ENCODE measurements around the gene FAM89A. TPM values are rescaled to one million over a fixed set of nuclear protein-coding genes. Genes with fewer than 3 reads are reported as not detected.
"Not testable (repeated sequence)": the region's sequence is repeated elsewhere in the genome, so short reads cannot be mapped to it uniquely, and the experiment has no call there.

Gene FAM89A
- total RNA-seq, 2 donors from 2014 or later = 1.3 to 1.8 TPM

- no peaks in the 10 kb centered on the region for H3K9me3 ChIP-seq (ENCODE audit: control insufficient read depth, low read length, poor library complexity, severe bottlenecking)
- ATAC-seq = no peak
- no peak overlapping the region for H3K4me3 Mint-ChIP-seq
- H3K27ac Mint-ChIP-seq = peak overlapping the region; percentile 56
- DNase-seq = no peak
- H3K36me3 Mint-ChIP-seq (ENCODE audit: low read depth) = peaks cover 2% of the 10 kb centered on the region
- H3K27me3 Mint-ChIP-seq = no peaks in the 10 kb centered on the region
- H3K4me1 Mint-ChIP-seq = peaks cover 6% of the 10 kb centered on the region
These were observed 19.2 kb downstream of the FAM89A start for GRCh38 chr1:231020816-231021215.

DNA sequence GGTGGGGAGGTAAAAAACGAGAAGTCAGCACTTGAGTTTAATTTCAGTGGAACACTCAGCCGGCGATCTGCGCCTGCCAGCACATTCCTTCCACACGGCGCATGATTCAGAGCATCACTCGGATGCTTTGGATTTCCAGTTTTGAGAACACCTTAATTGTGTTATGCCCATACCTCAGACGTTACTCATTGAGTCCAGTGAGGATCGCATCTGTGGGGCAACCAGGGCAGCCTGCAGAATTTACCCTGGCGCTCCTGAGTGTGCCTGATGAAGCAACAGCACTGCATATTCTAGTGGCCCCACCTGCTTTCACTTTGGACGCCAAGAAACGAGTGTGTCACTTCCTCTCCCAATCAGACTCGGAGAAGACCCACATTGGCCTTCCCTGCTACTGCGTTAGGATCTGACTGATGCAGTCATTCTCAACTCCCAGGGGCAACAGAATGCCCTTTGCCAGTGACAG lies 19.9 kb downstream of the FAM89A start:
- no peak for DNase-seq
- peak overlapping the region; percentile 55 for H3K4me3 Mint-ChIP-seq
- peaks cover 2% of the 10 kb centered on the region for H3K36me3 Mint-ChIP-seq (ENCODE audit: low read depth)
- H3K27me3 Mint-ChIP-seq = no peaks in the 10 kb centered on the region
- H3K27ac Mint-ChIP-seq = peak overlapping the region; percentile 56
- peaks cover 6% of the 10 kb centered on the region for H3K4me1 Mint-ChIP-seq
- no peaks in the 10 kb centered on the region for H3K9me3 ChIP-seq (ENCODE audit: control insufficient read depth, low read length, poor library complexity, severe bottlenecking)
- ATAC-seq = no peak

DNA sequence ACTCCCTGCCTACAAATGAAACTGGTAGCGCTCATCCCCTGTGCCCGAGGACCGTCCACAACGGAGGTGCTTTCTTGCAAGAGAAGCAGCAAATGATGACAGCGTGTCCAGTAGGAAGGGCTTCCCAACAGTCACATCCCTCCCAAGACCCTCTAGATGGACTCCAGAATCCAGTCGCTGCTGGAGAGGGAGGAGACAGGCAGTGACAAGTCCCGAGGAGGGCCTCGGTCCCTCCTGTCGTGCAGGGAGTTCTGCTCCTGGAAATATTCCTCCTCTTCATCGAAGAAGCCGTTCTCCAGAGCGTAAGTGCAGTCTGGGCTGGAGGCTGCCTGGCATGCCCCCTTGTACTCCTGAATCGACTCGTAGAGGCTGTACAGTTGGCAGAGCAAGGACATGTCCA lies 20.3 kb downstream of the FAM89A start:
- no peak for DNase-seq
- Mint-ChIP-seq H3K36me3 (ENCODE audit: low read depth) (peaks cover 2% of the 10 kb centered on the region), H3K4me3 (peak overlapping the region; percentile 55), H3K27me3 (no peaks in the 10 kb centered on the region), H3K4me1 (peaks cover 6% of the 10 kb centered on the region), H3K27ac (no peak overlapping the region)
- no peak for ATAC-seq
- no peaks in the 10 kb centered on the region for H3K9me3 ChIP-seq (ENCODE audit: control insufficient read depth, low read length, poor library complexity, severe bottlenecking)

- Mint-ChIP-seq H3K4me3 (peak overlapping the region; percentile 12), H3K27ac (no peak overlapping the region), H3K27me3 (no peaks in the 10 kb centered on the region), H3K36me3 (ENCODE audit: low read depth) (peaks cover 2% of the 10 kb centered on the region), H3K4me1 (peaks cover 4% of the 10 kb centered on the region)
- ATAC-seq = no peak
- DNase-seq = no peak
- H3K9me3 ChIP-seq (ENCODE audit: control insufficient read depth, low read length, poor library complexity, severe bottlenecking) = no peaks in the 10 kb centered on the region
These were observed 23.1 kb downstream of the FAM89A start for GRCh38 chr1:231016966-231017365.

DNA sequence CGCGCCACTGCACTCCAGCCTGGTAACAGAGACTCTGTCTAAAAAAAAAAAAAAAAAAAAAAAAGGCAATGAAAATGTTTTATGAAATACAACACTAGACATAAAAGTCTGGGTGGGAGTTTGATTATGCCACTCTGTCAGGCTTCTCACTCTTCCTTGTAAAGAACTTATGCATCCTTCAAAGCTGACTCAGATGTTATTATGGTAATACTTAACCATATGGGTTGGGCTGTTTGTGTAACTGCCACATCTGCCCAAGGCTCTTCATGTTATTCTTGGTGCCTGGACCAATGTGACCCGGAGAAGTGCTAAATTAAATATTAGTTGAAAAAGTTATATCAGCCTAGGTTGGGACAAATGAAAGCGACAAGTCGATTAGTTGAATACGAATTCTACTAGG lies 23.8 kb downstream of the FAM89A start:
- Mint-ChIP-seq H3K36me3 (ENCODE audit: low read depth) (peaks cover 2% of the 10 kb centered on the region), H3K4me3 (no peak overlapping the region), H3K4me1 (peaks cover 4% of the 10 kb centered on the region), H3K27ac (no peak overlapping the region), H3K27me3 (no peaks in the 10 kb centered on the region)
- no peaks in the 10 kb centered on the region for H3K9me3 ChIP-seq (ENCODE audit: control insufficient read depth, low read length, poor library complexity, severe bottlenecking)
- no peak for DNase-seq
- ATAC-seq = no peak

- H3K4me3 Mint-ChIP-seq = no peak overlapping the region
- no peaks in the 10 kb centered on the region for H3K27me3 Mint-ChIP-seq
- peaks cover 2% of the 10 kb centered on the region for H3K36me3 Mint-ChIP-seq (ENCODE audit: low read depth)
These were observed 26.6 kb downstream of the FAM89A start for GRCh38 chr1:231013391-231014015.

GRCh38 chr1:231011963-231012362 lies 28.1 kb downstream of the FAM89A start:
- Mint-ChIP-seq H3K27ac (no peak overlapping the region), H3K36me3 (ENCODE audit: low read depth) (no peaks in the 10 kb centered on the region), H3K4me3 (no peak overlapping the region), H3K27me3 (no peaks in the 10 kb centered on the region), H3K4me1 (no peaks in the 10 kb centered on the region)
- no peak for DNase-seq
- ATAC-seq = no peak
- no peaks in the 10 kb centered on the region for H3K9me3 ChIP-seq (ENCODE audit: control insufficient read depth, low read length, poor library complexity, severe bottlenecking)

More at GRCh38 chr1:231013391-231014015, 26.6 kb downstream of the FAM89A start:
- H3K4me1 Mint-ChIP-seq = no peaks in the 10 kb centered on the region
- ATAC-seq (no peak), DNase-seq (no peak)
- H3K27ac Mint-ChIP-seq = no peak overlapping the region
- no peaks in the 10 kb centered on the region for H3K9me3 ChIP-seq (ENCODE audit: control insufficient read depth, low read length, poor library complexity, severe bottlenecking)

DNA sequence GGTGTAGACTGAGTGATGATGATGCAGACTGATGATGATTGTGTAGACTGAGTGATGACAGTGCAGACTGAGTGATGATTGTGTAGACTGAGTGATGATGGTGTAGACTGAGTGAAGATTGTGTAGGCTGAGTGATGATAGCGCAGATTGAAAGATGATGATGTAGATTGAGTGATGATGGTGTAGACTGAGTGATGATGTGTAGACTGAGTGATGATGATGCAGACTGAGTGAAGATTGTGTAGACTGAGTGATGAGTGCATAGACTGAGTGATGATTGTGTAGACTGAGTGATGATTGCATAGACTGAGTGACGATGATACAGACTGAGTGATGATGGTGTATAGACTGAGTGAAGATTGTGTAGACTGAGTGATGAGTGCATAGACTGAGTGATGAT lies 28.7 kb downstream of the FAM89A start:
- no peak overlapping the region for H3K27ac Mint-ChIP-seq
- no peaks in the 10 kb centered on the region for H3K27me3 Mint-ChIP-seq
- no peaks in the 10 kb centered on the region for H3K4me1 Mint-ChIP-seq
- DNase-seq = no peak
- no peaks in the 10 kb centered on the region for H3K36me3 Mint-ChIP-seq (ENCODE audit: low read depth)
- no peaks in the 10 kb centered on the region for H3K9me3 ChIP-seq (ENCODE audit: control insufficient read depth, low read length, poor library complexity, severe bottlenecking)
- no peak for ATAC-seq
- H3K4me3 Mint-ChIP-seq = no peak overlapping the region

- not testable (repeated sequence) for H3K4me1 Mint-ChIP-seq; ATAC-seq; H3K36me3 Mint-ChIP-seq (ENCODE audit: low read depth); H3K27me3 Mint-ChIP-seq; H3K4me3 Mint-ChIP-seq; DNase-seq; H3K27ac Mint-ChIP-seq; H3K9me3 ChIP-seq (ENCODE audit: control insufficient read depth, low read length, poor library complexity, severe bottlenecking)
These were observed 32.5 kb downstream of the FAM89A start for GRCh38 chr1:231007535-231007934.

- Mint-ChIP-seq H3K4me1 (no peaks in the 10 kb centered on the region), H3K27ac (no peak overlapping the region), H3K27me3 (no peaks in the 10 kb centered on the region), H3K4me3 (no peak overlapping the region), H3K36me3 (ENCODE audit: low read depth) (peaks cover 12% of the 10 kb centered on the region)
- no peak for ATAC-seq
- peaks cover 2% of the 10 kb centered on the region for H3K9me3 ChIP-seq (ENCODE audit: control insufficient read depth, low read length, poor library complexity, severe bottlenecking)
- no peak for DNase-seq
These were observed 38.2 kb downstream of the FAM89A start for GRCh38 chr1:231001892-231002291.

DNA sequence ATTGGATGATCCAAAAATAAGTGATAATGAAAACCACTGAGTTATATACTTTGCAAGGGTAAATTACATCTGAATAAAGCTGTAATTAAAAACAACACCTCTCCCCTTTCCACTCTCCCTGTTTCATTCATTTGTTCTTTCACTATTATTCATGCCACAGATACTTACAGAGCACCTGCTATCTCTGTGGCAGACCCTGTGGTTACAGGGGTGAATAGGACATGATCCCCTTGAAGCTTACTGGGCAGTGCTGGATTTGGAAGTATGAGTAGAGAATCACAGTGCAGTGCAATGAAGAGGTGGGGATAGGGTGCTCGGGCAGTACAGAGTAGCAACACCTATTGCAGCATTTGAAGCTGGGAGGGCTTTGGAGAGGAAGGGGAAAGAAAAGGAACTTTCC lies 39.4 kb downstream of the FAM89A start:
- DNase-seq (no peak), ATAC-seq (no peak)
- H3K27me3 Mint-ChIP-seq = no peaks in the 10 kb centered on the region
- H3K27ac Mint-ChIP-seq = no peak overlapping the region
- H3K9me3 ChIP-seq (ENCODE audit: control insufficient read depth, low read length, poor library complexity, severe bottlenecking) = peaks cover 2% of the 10 kb centered on the region
- no peaks in the 10 kb centered on the region for H3K4me1 Mint-ChIP-seq
- H3K4me3 Mint-ChIP-seq = no peak overlapping the region
- peaks cover 16% of the 10 kb centered on the region for H3K36me3 Mint-ChIP-seq (ENCODE audit: low read depth)

GRCh38 chr1:231000201-231000600 lies 39.9 kb downstream of the FAM89A start:
- H3K4me1 Mint-ChIP-seq = no peaks in the 10 kb centered on the region
- H3K27ac Mint-ChIP-seq = no peak overlapping the region
- DNase-seq = no peak
- H3K36me3 Mint-ChIP-seq (ENCODE audit: low read depth) = peaks cover 16% of the 10 kb centered on the region
- ATAC-seq = no peak
- peaks cover 2% of the 10 kb centered on the region for H3K9me3 ChIP-seq (ENCODE audit: control insufficient read depth, low read length, poor library complexity, severe bottlenecking)
- no peak overlapping the region for H3K4me3 Mint-ChIP-seq
- no peaks in the 10 kb centered on the region for H3K27me3 Mint-ChIP-seq

DNA sequence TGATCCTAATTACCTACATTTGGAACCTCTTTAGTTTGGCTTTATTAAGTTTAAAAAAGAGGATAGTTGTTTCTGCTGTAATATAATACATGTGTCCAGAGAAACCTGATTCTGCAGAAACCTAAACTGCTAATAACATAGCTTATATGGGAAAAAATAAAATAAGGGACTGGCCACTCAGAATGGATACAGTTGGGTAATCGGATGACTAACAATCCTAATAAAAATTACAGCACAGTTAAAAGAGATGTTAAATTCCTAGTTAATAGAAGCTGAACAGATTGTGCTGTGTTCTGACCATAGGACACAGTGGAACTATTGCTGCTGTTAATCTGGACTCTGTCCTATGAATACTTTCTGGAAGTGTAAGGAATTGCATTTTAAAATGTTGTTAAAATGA lies 45.2 kb downstream of the FAM89A start:
- DNase-seq (no peak), ATAC-seq (no peak)
- Mint-ChIP-seq H3K36me3 (ENCODE audit: low read depth) (peaks cover 28% of the 10 kb centered on the region), H3K27me3 (no peaks in the 10 kb centered on the region), H3K4me3 (no peak overlapping the region), H3K27ac (peak overlapping the region; percentile 19), H3K4me1 (peaks cover 6% of the 10 kb centered on the region)
- H3K9me3 ChIP-seq (ENCODE audit: control insufficient read depth, low read length, poor library complexity, severe bottlenecking) = no peaks in the 10 kb centered on the region

DNA sequence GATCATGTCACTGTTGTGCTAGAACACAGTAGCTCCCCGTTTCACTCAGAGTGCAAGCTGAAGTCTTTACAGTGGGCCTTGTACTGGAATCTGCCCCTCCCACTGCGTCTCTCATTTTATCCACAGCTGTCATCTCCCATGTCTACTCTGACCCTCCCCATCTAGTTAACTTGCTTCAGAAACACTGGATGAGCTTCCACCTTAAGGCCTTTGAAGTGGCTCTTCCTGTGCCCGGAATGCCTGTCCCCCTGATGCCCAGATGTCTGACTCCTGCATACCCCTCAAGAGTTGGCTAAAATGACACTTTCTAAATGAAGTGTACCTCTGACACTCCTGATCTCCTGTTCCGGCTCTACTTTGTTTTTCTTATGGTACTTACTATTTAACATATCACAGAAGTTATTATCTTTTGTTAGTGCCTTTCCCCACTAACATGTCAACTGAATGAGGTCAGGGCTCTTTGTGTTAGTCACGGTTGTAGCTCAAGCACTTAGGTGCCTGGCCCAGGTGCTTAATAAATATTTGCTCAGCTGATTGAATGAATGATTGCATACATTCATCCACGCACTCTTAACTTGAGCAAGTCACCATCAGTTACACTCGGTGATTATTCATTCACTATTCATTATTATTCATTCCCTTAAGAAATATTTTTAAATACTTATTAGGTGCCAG lies 47.8 kb downstream of the FAM89A start:
- H3K27ac Mint-ChIP-seq = no peak overlapping the region
- peaks cover 17% of the 10 kb centered on the region for H3K36me3 Mint-ChIP-seq (ENCODE audit: low read depth)
- no peak for ATAC-seq

More for the DNA sequence above, 47.8 kb downstream of the FAM89A start:
- H3K27me3 Mint-ChIP-seq = no peaks in the 10 kb centered on the region
- peaks cover 6% of the 10 kb centered on the region for H3K4me1 Mint-ChIP-seq
- no peak for DNase-seq
- no peaks in the 10 kb centered on the region for H3K9me3 ChIP-seq (ENCODE audit: control insufficient read depth, low read length, poor library complexity, severe bottlenecking)
- H3K4me3 Mint-ChIP-seq = no peak overlapping the region
